IPS-15b (cell line): Measurements from ENCODE around the gene ISCA2.

Experiments
- H3K27me3 ChIP-seq: one replicate; pipeline ENCODE4 v1.6.1; 2013; ENCODE audit warnings: low read length; ENCODE audit not compliant: control insufficient read depth, insufficient read depth
- H3K36me3 ChIP-seq: one replicate; pipeline ENCODE4 v1.6.1; 2013; ENCODE audit warnings: low read length; ENCODE audit not compliant: control insufficient read depth, insufficient read depth
- H3K4me1 ChIP-seq: one replicate; pipeline ENCODE4 v1.6.1; 2013; ENCODE audit warnings: mild to moderate bottlenecking, low read length; ENCODE audit not compliant: control insufficient read depth, insufficient read depth
- H3K4me3 ChIP-seq: one replicate; pipeline ENCODE4 v1.5.1; 2013; ENCODE audit warnings: low read depth, low read length
- H3K9ac ChIP-seq: one replicate; pipeline ENCODE4 v1.6.1; 2013; ENCODE audit warnings: low read depth, mild to moderate bottlenecking, low read length
- H3K9me3 ChIP-seq: one replicate; pipeline ENCODE4 v1.6.1; 2013; ENCODE audit warnings: mild to moderate bottlenecking, low read length; ENCODE audit not compliant: control insufficient read depth, insufficient read depth

The ISCA2 gene

GRCh38 chr14:74503938-74504335 lies 10.4 kb downstream of the ISCA2 start:
- peaks cover 12% of the 10 kb centered on the region for H3K4me1 ChIP-seq
- H3K9ac ChIP-seq: no peak overlapping the region
- no peak overlapping the region for H3K4me3 ChIP-seq
- H3K9me3 ChIP-seq: no peaks in the 10 kb centered on the region
- H3K27me3 ChIP-seq: no peaks in the 10 kb centered on the region
- no peaks in the 10 kb centered on the region for H3K36me3 ChIP-seq

- Histone ChIP-seq H3K4me3 (no peak overlapping the region), H3K4me1 (peaks cover 12% of the 10 kb centered on the region), H3K27me3 (no peaks in the 10 kb centered on the region), H3K9ac (no peak overlapping the region), H3K36me3 (no peaks in the 10 kb centered on the region), H3K9me3 (no peaks in the 10 kb centered on the region)
Measured at GRCh38 chr14:74504412-74504811, 10.8 kb downstream of the ISCA2 start.

GRCh38 chr14:74504874-74505720 lies 11.5 kb downstream of the ISCA2 start:
- peak overlapping the region; percentile 24 for H3K9ac ChIP-seq
- no peak overlapping the region for H3K4me3 ChIP-seq
- no peaks in the 10 kb centered on the region for H3K9me3 ChIP-seq
- no peaks in the 10 kb centered on the region for H3K27me3 ChIP-seq
- peaks cover 10% of the 10 kb centered on the region for H3K4me1 ChIP-seq
- H3K36me3 ChIP-seq: no peaks in the 10 kb centered on the region

GRCh38 chr14:74505831-74506230 lies 12.3 kb downstream of the ISCA2 start:
- H3K27me3 ChIP-seq: no peaks in the 10 kb centered on the region
- no peak overlapping the region for H3K4me3 ChIP-seq
- H3K36me3 ChIP-seq: no peaks in the 10 kb centered on the region
- H3K4me1 ChIP-seq: peaks cover 13% of the 10 kb centered on the region
- H3K9ac ChIP-seq: no peak overlapping the region
- H3K9me3 ChIP-seq: no peaks in the 10 kb centered on the region

- Histone ChIP-seq H3K4me1 (peaks cover 11% of the 10 kb centered on the region), H3K27me3 (no peaks in the 10 kb centered on the region), H3K36me3 (no peaks in the 10 kb centered on the region), H3K9me3 (no peaks in the 10 kb centered on the region), H3K9ac (no peak overlapping the region), H3K4me3 (no peak overlapping the region)
Measured at GRCh38 chr14:74506411-74506851, 12.9 kb downstream of the ISCA2 start.

- peaks cover 7% of the 10 kb centered on the region for H3K4me1 ChIP-seq
- H3K9ac ChIP-seq: no peak overlapping the region
- no peaks in the 10 kb centered on the region for H3K27me3 ChIP-seq
- H3K36me3 ChIP-seq: no peaks in the 10 kb centered on the region
- no peaks in the 10 kb centered on the region for H3K9me3 ChIP-seq
- H3K4me3 ChIP-seq: no peak overlapping the region
Measured at GRCh38 chr14:74507085-74507484, 13.5 kb downstream of the ISCA2 start.

GRCh38 chr14:74507840-74508239 lies 14.3 kb downstream of the ISCA2 start:
- Histone ChIP-seq H3K4me1 (peaks cover 7% of the 10 kb centered on the region), H3K27me3 (no peaks in the 10 kb centered on the region), H3K36me3 (no peaks in the 10 kb centered on the region), H3K9me3 (no peaks in the 10 kb centered on the region), H3K9ac (no peak overlapping the region), H3K4me3 (no peak overlapping the region)

GRCh38 chr14:74508292-74508731 lies 14.7 kb downstream of the ISCA2 start:
- peaks cover 7% of the 10 kb centered on the region for H3K4me1 ChIP-seq
- no peaks in the 10 kb centered on the region for H3K27me3 ChIP-seq

GRCh38 chr14:74508844-74509428 lies 15.4 kb downstream of the ISCA2 start:
- H3K4me1 ChIP-seq: peaks cover 7% of the 10 kb centered on the region
- no peak overlapping the region for H3K4me3 ChIP-seq
- H3K9me3 ChIP-seq: no peaks in the 10 kb centered on the region
- H3K36me3 ChIP-seq: no peaks in the 10 kb centered on the region
- H3K9ac ChIP-seq: no peak overlapping the region
- H3K27me3 ChIP-seq: no peaks in the 10 kb centered on the region

More at GRCh38 chr14:74508292-74508731, 14.7 kb downstream of the ISCA2 start:
- no peaks in the 10 kb centered on the region for H3K36me3 ChIP-seq
- H3K4me3 ChIP-seq: no peak overlapping the region
- H3K9me3 ChIP-seq: no peaks in the 10 kb centered on the region
- no peak overlapping the region for H3K9ac ChIP-seq

- Histone ChIP-seq H3K4me3 (no peak overlapping the region), H3K9ac (no peak overlapping the region), H3K36me3 (no peaks in the 10 kb centered on the region), H3K9me3 (no peaks in the 10 kb centered on the region), H3K4me1 (peaks cover 7% of the 10 kb centered on the region), H3K27me3 (no peaks in the 10 kb centered on the region)
Measured at GRCh38 chr14:74509587-74510222, 16.1 kb downstream of the ISCA2 start.

GRCh38 chr14:74510223-74510931 lies 16.8 kb downstream of the ISCA2 start:
- Histone ChIP-seq H3K4me1 (peaks cover 7% of the 10 kb centered on the region), H3K36me3 (no peaks in the 10 kb centered on the region), H3K9me3 (no peaks in the 10 kb centered on the region), H3K4me3 (no peak overlapping the region), H3K9ac (no peak overlapping the region), H3K27me3 (no peaks in the 10 kb centered on the region)
